ENCODE data around the gene CD74.

GRCh38 chr5:150440948-150441812 lies 28.5 kb upstream of the CD74 start:
- TF ChIP-seq POLR2A (IDR thresholded peaks at IDR 0.05), result no peak
- TF ChIP-seq, protein P1, sequence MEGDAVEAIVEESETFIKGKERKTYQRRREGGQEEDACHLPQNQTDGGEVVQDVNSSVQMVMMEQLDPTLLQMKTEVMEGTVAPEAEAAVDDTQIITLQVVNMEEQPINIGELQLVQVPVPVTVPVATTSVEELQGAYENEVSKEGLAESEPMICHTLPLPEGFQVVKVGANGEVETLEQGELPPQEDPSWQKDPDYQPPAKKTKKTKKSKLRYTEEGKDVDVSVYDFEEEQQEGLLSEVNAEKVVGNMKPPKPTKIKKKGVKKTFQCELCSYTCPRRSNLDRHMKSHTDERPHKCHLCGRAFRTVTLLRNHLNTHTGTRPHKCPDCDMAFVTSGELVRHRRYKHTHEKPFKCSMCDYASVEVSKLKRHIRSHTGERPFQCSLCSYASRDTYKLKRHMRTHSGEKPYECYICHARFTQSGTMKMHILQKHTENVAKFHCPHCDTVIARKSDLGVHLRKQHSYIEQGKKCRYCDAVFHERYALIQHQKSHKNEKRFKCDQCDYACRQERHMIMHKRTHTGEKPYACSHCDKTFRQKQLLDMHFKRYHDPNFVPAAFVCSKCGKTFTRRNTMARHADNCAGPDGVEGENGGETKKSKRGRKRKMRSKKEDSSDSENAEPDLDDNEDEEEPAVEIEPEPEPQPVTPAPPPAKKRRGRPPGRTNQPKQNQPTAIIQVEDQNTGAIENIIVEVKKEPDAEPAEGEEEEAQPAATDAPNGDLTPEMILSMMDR (IDR thresholded peaks at IDR 0.05), result no peak

Data from esophagus squamous epithelium (tissue), 4 donors.